IPS DF 4.7 (cell line): ENCODE measurements around the gene C6orf120.

Experiments
- DNase-seq: peaks from one replicate; pipeline ENCODE4 v3.0.0-alpha.2; 2013; ENCODE audit warnings: low spot score; ENCODE audit errors: extremely low read depth

Gene C6orf120

GRCh38 chr6:169701954-169702839, at the start of gene C6orf120, which contains the start of gene WDR27:
Gene C6orf120 (plus strand): TSS chr6:169702126. CDS start chr6:169702460, 334 bp downstream.
Gene WDR27 (minus strand): TSS chr6:169702029. CDS start chr6:169689005, 13,024 bp downstream.
- peak; percentile 83 for DNase-seq

GRCh38 chr6:169652896-169653295, 49.0 kb upstream of the C6orf120 start:
- DNase-seq: no peak

GRCh38 chr6:169653691-169654090, 48.2 kb upstream of the C6orf120 start:
- DNase-seq: no peak

GRCh38 chr6:169654598-169655391, 47.1 kb upstream of the C6orf120 start:
- no peak for DNase-seq

GRCh38 chr6:169656546-169657283, 45.2 kb upstream of the C6orf120 start:
- DNase-seq: no peak

GRCh38 chr6:169657284-169657610, 44.7 kb upstream of the C6orf120 start:
- no peak for DNase-seq

GRCh38 chr6:169659820-169660610, 41.9 kb upstream of the C6orf120 start:
- no peak for DNase-seq

- DNase-seq: no peak
Observed at GRCh38 chr6:169660751-169661390, 41.1 kb upstream of the C6orf120 start.

GRCh38 chr6:169661391-169661756, 40.6 kb upstream of the C6orf120 start:
- no peak for DNase-seq

- no peak for DNase-seq
Observed at GRCh38 chr6:169663468-169663867, 38.5 kb upstream of the C6orf120 start.

GRCh38 chr6:169664227-169664626, 37.7 kb upstream of the C6orf120 start:
- DNase-seq: no peak

GRCh38 chr6:169665289-169665688, 36.6 kb upstream of the C6orf120 start:
- no peak for DNase-seq

- DNase-seq: no peak
Observed at GRCh38 chr6:169666441-169666840, 35.5 kb upstream of the C6orf120 start.

- no peak for DNase-seq
Observed at GRCh38 chr6:169667716-169668115, 34.2 kb upstream of the C6orf120 start.

- DNase-seq: no peak
Observed at GRCh38 chr6:169668203-169668847, 33.6 kb upstream of the C6orf120 start.

- DNase-seq: no peak
Observed at GRCh38 chr6:169669147-169669546, 32.8 kb upstream of the C6orf120 start.

- DNase-seq: no peak
Observed at GRCh38 chr6:169669889-169670288, 32.0 kb upstream of the C6orf120 start.

GRCh38 chr6:169671563-169671962, 30.4 kb upstream of the C6orf120 start:
- DNase-seq: no peak

GRCh38 chr6:169675011-169675410, 26.9 kb upstream of the C6orf120 start:
- DNase-seq: no peak

- DNase-seq: no peak
Observed at GRCh38 chr6:169677096-169677495, 24.8 kb upstream of the C6orf120 start.
